ENCODE data around the gene MORN1. TPM values are rescaled to one million over a fixed set of nuclear protein-coding genes. Genes with fewer than 3 reads are reported as not detected.

The MORN1 gene
- total and polyA plus RNA-seq, 2 of the 4 experiments (the other 2 are of a cell fraction), result 3.0 to 4.2 TPM

DNA sequence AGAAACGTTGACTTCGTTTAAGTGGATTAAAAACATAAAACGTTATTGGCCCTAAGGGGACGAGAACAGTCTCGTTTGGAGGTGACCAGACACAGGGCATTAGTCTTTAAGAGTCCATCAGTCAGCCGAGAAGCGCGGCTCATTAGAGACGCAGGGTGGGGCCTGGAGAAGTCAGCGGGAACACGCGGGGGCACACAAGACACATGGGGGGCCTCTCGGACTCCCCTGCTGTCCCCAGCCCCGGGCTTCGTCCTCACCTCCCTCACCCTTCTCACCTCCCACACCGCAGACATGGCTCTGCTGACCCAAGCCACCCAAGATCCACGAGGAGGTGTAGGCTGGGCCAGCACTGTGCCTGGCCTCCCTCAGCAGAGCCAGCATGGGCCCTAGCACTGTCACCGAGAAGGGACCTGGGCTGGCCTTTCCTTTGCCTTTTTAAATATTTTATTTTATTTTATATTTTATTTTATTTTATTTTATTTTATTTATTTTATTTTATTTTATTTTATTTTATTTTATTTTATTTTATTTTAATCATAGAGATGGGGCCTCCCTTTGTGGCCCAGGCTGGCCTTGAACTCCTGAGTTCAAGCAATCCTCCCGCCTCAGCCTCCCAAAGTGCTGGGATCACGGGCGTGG, 48.9 kb downstream of the MORN1 start (continued):
- TF ChIP-seq, protein P1, sequence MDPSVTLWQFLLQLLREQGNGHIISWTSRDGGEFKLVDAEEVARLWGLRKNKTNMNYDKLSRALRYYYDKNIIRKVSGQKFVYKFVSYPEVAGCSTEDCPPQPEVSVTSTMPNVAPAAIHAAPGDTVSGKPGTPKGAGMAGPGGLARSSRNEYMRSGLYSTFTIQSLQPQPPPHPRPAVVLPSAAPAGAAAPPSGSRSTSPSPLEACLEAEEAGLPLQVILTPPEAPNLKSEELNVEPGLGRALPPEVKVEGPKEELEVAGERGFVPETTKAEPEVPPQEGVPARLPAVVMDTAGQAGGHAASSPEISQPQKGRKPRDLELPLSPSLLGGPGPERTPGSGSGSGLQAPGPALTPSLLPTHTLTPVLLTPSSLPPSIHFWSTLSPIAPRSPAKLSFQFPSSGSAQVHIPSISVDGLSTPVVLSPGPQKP (IDR thresholded peaks at IDR 0.05; ENCODE audit: borderline replicate concordance, low read depth, low read length), result no peak
- TF ChIP-seq MAZ (IDR thresholded peaks at IDR 0.05; ENCODE audit: borderline replicate concordance, low read depth, low read length) (no peak), MAFK (IDR thresholded peaks at IDR 0.05; ENCODE audit: low read depth, low read length) (no peak), RFX5 (IDR thresholded peaks at IDR 0.05; ENCODE audit: low read depth, low read length) (no peak), SMC3 (IDR thresholded peaks at IDR 0.05; ENCODE audit: low read depth, low read length) (no peak)

Measured in IMR-90 (cell line).